Kidney glomerular epithelial cell (primary cell): ENCODE results near the gene LMTK3.
"Not testable (repeated sequence)": the region's sequence is repeated elsewhere in the genome, so short reads cannot be mapped to it uniquely, and the experiment has no call there.

ENCODE experiments used
- DNase-seq: peaks from one replicate; lab custom pipeline; 2025; lab: John Stamatoyannopoulos, UW

LMTK3 gene

GRCh38 chr19:48486706-48487105 lies 24.9 kb downstream of the LMTK3 start:
- DNase-seq = not testable (repeated sequence)

- DNase-seq = no peak
Measured at GRCh38 chr19:48484931-48485612, 26.6 kb downstream of the LMTK3 start.

GRCh38 chr19:48484247-48484893 lies 27.3 kb downstream of the LMTK3 start:
- DNase-seq = no peak

- DNase-seq = no peak
Measured at GRCh38 chr19:48483301-48483700, 28.3 kb downstream of the LMTK3 start.

- DNase-seq = no peak
Measured at GRCh38 chr19:48481846-48482639, 29.6 kb downstream of the LMTK3 start.

DNA sequence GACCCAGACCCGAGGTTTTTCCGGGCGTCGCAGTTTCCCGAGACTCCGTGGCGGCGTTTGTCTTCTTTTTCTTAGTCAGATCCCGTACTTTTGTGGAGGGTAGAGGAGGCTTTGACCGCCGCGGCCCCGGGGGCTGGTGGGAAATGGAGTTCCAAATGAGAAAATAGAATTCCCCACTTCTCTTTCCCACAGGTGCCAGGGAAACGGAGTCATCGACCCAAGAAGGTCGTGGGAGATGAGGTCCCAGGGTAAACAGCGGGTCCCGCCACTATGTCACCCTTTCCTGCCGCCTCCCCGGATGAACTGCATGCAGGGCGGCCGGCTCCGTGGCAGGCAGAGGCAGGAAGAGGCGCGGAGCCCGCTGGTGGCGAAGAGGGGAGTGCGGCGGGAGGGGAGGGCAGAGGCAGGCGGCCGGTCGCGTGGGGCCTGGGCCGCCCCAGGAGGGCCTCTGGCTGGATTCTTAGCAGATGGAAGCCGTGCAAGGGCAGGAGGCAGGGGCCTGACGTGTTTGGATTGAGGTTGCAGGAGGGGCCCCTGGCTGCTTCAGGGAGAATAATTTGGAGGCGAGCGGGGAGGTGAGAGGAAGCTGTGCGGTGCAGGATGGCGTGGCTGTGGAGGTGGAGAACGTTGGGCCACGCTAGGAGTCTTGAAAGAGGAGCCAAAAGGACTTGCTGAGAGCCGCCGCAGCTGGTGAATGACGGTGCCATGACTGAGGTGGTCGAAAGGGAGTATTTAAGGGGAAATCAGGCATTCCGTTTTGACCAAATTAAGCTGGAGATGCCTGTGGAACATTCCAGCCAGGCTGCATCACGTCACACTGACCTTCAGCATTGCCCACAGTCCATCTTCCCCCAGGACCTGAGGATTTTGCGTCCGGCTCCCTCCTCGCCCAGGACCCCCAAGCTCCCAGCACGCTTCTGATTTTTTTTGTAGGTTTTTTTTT lies 30.8 kb downstream of the LMTK3 start:
- DNase-seq = no peak

DNA sequence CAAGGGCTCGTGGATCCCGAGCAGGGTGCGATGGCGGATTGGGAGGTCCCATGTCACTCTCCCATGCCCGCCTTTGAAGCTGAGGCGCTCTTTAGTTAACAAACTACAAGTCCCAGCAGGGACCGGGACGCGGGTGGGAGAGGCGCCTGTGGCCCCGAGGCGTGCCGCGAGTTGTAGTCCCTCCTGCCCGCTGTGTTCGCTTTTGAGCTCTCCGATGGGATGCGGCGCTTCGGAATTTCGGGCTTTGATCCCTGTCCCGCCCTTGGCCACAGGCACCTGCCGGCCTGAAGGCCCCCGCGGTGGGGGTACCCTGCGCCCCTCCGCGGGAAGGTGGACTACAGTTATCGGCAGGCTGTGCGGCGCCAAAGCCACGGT lies 31.5 kb downstream of the LMTK3 start:
- no peak for DNase-seq

DNA sequence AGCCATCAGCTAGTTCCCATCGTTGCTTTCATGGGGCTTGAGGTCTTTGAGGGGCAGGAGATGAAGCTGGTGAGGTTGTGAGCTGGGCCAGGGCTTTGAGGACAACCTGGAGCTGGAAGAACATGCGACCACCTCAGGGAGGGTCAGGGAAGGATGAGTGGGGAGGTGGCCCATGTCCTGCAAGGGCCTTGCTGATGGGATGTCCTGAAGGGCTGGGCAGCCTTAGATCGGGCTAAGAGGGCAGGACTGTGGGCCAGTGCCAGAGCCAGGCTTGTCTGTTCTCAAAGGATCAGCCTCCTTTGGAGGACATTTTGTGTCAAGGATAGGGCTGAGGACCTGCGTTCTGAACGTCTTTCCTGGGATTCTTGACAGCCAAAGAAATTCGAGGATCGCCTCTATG lies 31.9 kb downstream of the LMTK3 start:
- no peak for DNase-seq

GRCh38 chr19:48478339-48479256 lies 33.0 kb downstream of the LMTK3 start:
- DNase-seq = no peak

DNA sequence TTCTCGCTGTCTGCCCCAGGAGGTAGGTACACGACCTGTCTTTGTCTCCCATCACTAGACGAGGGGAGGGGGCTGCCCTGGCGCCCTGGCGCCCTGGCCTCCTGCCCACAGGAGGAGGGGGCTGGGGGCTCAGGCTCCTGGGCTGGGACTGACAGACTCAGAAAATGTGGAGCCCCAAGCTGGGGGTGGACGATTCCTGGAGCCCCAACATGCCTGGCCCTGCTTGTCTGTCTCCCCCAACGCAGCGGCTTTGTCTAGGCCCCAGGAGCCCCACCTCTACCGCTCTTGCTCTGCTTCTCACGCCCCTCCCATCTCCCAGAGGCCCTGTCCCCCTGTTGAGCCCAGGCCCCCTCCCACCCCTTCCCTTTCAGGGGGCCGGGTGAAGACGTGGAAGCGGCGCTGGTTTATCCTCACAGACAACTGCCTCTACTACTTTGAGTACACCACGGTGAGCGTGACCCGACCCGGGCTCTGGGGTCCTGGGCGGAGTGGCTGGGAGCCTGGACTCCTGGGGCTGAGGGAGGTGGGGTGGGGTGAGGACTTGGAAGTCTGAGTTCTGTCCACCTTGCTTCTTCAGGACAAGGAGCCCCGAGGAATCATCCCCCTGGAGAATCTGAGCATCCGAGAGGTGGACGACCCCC lies 33.8 kb downstream of the LMTK3 start:
- no peak for DNase-seq

GRCh38 chr19:48477067-48477685 lies 34.5 kb downstream of the LMTK3 start:
- no peak for DNase-seq

- DNase-seq = no peak
Measured at GRCh38 chr19:48476176-48476575, 35.5 kb downstream of the LMTK3 start.

DNA sequence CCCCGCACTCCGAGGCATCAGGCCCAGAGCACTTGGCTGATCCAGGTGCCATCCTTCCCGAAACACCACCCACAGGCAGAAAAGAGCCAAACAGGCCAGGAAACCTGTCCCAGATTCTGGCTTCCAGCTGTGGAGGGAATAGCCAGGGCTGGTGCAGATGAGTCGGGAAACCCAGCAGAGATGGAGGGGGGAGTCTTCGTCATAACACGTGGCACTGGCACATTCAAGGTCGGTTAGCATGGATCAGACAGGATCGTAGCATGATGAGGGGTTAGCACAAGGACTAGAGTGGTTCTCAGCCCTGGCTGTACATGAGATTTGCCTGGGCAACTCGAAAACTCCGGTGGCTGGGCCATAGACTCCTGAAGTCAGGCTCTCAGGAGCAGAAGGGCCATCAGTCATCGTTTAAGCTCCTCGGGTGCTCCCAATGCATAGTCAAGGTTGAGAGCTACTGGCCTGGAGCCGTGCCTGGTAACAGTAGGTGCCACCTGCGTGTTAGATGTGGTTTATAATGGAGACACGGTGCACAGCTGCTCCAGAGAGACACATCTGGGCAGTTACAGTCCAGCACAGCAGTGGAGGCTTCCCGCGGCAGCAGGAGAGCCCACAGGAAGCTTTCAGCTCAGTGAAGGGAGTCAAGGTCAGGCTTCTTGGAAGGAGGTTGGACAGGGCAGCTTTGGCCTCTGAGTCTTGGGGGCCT lies 36.1 kb downstream of the LMTK3 start:
- DNase-seq = no peak

- no peak for DNase-seq
Measured at GRCh38 chr19:48474084-48474592, 37.5 kb downstream of the LMTK3 start.

DNA sequence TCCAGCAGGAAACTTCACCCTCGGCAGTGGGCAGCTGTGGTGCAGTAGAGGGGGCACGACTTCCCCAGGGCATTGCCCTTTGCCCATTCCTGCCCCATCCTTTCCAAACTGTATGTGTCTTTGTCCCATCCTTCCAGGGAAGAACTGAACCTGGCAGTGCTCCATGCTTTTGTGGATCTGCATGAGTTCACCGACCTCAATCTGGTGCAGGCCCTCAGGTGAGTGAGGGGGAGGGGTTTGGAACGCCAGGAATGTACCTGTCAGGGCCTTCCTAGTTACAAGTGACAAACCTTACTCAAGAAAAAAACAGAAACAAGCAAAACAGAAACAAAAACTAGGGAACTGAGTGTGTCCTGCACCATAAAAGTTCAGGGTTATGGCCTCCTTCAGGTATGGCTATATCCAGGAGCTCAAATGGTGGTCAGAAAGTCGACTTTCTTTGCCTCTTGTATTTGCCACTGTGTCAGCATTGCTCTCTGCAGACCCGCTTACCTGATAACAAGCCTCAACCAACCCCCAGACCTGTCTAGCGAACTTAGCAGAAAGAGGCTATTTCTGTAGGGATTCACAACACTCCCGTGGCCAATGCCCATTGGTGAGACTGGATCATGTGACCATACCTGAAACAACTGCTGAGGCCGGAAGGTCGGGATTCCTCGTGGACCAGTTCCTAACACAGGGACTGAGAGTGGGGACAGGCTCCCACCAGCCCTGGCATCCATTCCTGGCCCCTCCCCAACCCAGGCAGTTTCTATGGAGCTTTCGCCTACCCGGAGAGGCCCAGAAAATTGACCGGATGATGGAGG lies 38.3 kb downstream of the LMTK3 start:
- no peak for DNase-seq

DNA sequence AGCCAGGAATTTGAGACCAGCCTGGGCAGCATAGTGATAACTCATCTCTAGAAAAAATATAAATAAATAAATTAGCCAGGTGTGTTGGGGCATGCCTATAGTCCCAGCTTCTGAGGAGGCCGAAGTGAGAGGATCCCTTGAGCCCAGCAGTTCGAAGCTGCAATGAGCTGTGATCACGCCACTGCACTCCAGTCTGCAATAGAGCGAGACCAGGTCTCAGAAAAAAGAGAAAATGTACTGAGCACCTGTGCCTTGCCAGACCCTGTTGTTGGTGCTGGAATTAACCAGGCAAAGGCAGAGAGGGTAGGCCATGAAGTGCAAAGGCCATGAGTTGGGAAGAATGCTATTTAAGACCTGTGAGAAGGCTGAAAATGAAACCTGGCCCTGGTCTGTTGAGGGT lies 39.8 kb downstream of the LMTK3 start:
- no peak for DNase-seq

GRCh38 chr19:48470856-48471255 lies 40.8 kb downstream of the LMTK3 start:
- DNase-seq = no peak
